C1 segment of cervical spinal cord (tissue), 14 donors: ENCODE measurements around the gene BNC2.
A peak's percentile ranks its signal among the peaks of the same experiment; 100 is the strongest.

ENCODE experiments used
- DNase-seq, 14 donors: peaks; one replicate each; lab custom pipeline; 2025; lab: John Stamatoyannopoulos, UW

The BNC2 gene

DNA sequence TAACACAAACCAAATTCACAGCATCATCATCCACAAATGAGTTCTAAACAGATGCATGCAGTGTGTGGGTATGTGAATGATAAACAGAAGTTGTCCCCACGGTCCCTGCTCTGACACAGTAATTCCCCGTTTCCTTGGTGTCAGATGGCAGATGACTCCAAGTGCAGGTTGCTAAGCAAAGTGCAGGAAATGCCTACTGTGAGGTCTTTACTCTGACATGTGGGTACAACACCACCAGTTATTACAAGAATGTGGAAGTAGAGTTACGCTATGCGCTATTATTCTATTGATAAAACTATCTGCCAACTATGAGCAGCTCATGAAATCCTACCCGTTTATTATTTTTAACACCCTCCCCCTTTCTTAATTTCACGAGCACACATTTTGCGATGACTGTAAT is 448.9 kb downstream of the BNC2 start:
- no peak for DNase-seq

GRCh38 chr9:16419124-16419523 is 451.3 kb downstream of the BNC2 start:
- no peak for DNase-seq

GRCh38 chr9:16418721-16419120 is 451.7 kb downstream of the BNC2 start:
- no peak for DNase-seq

DNA sequence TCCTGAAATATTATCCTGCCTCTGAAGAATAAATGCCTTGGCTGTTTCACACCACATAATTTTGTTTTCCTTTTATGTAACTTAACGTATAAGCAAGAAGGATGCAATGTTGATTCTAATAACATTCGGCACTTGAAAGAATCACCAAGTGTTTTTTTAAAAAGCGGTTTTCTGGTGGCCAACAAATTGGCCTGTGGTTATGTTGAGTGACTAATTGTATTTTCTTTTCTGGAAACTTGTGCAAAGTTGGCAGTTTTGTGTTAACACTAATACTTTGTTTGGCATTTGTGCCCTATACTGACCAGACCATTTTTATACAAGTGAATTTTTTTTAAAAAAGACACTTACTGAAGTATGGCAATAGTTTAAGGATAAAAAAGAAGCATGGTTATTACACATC is 452.7 kb downstream of the BNC2 start:
- no peak for DNase-seq

- DNase-seq: no peak
These were observed 453.3 kb downstream of the BNC2 start for GRCh38 chr9:16417161-16417560.

GRCh38 chr9:16414451-16414850 is 456.0 kb downstream of the BNC2 start:
- no peak for DNase-seq

DNA sequence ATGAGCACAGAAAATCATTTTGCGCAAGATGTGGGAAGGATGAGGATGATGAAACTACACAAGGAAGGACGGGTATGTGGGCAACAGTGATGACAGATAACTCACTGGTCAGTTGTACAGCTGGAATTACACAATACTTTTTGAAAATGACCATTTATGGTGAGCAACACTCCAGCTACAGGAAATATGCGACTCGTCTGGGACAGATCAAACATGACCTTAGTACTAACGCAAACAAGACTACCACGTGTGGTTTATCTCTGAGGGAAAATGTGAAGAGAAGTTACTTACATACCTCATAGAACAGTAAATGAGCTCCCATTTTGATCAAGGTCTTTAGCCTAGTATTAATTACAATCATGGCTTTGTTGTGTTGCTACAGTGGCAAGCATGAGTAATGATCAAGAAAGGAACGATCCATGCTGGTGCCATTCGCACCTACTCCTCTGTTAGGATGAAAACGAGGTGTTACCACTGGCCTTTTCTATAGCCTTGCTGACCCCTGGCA is 456.9 kb downstream of the BNC2 start:
- no peak for DNase-seq

DNA sequence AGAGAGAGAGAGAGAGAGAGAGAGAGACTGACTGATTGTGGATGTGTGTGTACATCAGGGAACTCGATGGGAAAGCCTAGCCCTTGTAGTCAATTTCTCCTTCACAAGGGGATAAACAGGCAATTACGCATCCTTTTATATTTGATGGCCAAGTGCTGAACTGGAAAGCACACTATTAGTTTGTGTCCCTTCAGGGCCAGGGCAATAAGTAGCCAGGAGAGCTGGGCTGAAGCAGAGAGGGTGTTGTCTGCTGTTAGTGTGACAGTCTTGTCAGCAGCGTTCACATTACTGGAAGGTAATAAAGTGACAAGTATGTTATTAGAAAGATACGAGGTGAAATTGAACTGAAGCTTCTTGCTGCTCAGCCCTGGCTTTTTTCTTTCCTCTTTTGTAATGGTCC is 457.7 kb downstream of the BNC2 start:
- DNase-seq: no peak

DNA sequence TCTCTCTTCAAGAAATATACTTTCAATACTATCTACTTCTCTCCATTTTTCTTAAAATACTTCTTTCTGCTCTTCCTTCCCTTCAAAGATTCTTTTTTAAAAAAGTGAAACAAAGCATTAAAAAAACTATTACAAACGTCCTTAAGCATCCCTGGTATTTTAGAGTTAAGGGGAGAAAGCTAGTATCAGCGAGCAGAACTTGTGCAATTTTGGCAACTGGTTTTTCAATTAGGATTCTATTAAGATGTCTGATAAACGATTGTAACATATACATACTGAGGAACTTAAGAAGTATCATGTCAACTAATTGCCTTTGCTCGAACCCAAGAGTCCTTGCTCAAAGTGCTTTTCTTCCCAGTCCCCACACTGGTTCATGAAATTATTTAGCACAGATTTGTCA is 459.2 kb downstream of the BNC2 start:
- no peak for DNase-seq

- DNase-seq: no peak
These were observed 459.7 kb downstream of the BNC2 start for GRCh38 chr9:16410601-16411280.

GRCh38 chr9:16407617-16408016 is 462.9 kb downstream of the BNC2 start:
- DNase-seq: no peak

- DNase-seq: no peak
These were observed 463.8 kb downstream of the BNC2 start for GRCh38 chr9:16406526-16407225.

DNA sequence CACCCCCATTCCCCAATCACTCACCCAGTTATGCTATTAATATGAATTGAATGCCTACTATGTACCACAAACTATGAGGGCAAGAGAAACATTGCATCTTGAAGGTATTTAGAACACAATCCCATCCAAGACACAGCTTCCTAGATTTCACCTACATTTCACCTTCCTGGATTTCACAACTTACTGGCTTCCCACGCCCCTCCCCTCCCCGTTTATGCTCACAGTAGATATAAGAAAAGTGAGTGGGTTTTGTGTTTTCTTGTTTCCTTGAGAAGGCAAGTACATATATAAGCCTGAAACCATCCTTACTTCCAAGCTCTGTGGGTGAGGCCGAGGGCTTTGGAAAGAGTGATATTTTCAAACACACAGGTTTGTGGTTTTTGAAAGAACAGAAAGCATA is 465.0 kb downstream of the BNC2 start:
- no peak for DNase-seq

DNA sequence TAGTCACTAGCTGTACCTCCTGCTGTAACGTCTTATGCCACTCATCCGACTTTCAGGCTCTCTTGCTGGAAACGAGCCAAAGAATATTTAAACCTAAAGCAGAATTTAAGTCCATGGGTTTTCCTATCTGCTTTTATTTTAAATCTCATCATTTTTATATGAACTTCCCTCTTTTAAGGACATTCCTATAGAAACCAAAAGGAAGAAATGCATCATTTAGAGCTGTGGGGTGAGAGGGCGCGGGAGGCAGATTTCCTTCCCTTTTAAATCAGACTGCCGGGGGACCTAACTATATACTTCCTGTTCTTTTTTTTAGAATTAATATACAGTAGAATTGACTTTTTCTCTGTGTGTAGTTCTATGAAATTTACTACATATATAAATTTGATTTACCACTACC is 468.8 kb downstream of the BNC2 start:
- DNase-seq: no peak

GRCh38 chr9:16398691-16399090 is 471.8 kb downstream of the BNC2 start:
- peak in 4 of 14 donors; percentile 7 to 20 (median 8) for DNase-seq

GRCh38 chr9:16396389-16396788 is 474.1 kb downstream of the BNC2 start:
- no peak for DNase-seq

DNA sequence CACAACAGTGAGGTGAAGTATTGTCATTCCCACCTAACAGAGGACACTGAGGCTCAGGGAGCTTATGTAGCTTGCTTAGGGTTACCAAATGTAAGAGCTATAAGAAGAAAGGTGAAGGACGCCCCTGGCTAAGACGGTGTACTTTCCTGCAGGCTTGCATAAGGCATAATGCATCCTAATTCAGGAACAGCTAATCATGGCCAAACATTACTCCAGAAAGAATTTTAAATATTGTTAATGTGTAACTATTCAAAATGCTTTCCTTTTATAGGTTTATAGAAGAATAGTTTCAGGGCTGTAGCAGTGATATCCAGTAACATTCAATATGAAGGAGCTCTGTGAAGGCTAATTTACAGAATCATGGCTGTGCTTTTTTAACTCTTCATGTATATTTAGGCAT is 479.1 kb downstream of the BNC2 start:
- no peak for DNase-seq

DNA sequence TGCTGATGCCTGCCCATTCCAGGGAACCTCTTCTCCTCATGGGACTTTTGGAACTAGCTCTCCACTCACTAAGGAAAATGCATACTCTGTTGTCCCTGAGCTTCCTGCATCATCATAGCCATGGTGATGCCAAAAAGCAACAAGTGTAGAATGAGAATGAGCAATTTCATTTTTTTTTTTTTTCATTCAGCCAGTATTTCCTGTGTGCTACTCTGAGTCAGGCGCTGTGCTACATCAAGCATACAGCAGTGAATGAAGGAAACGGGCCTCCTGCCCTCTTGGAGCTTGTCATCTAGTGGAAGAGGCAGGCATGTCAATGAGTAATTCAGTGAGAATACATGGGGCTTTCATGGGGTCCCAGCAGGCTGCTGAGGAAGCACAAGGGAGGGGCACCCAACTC is 483.1 kb downstream of the BNC2 start:
- no peak for DNase-seq

DNA sequence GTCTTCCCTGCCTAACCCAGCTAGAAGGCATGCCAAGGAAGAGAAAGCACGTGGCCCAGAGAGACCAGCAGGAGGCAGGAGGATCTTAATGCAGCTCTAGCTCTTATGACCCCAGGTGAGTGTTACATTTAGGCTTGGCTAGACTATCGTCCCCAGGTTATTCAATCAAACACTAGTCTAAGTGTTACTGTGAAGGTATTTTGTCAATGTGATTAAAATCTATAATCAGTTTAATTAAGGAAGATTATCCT is 483.7 kb downstream of the BNC2 start:
- no peak for DNase-seq

DNA sequence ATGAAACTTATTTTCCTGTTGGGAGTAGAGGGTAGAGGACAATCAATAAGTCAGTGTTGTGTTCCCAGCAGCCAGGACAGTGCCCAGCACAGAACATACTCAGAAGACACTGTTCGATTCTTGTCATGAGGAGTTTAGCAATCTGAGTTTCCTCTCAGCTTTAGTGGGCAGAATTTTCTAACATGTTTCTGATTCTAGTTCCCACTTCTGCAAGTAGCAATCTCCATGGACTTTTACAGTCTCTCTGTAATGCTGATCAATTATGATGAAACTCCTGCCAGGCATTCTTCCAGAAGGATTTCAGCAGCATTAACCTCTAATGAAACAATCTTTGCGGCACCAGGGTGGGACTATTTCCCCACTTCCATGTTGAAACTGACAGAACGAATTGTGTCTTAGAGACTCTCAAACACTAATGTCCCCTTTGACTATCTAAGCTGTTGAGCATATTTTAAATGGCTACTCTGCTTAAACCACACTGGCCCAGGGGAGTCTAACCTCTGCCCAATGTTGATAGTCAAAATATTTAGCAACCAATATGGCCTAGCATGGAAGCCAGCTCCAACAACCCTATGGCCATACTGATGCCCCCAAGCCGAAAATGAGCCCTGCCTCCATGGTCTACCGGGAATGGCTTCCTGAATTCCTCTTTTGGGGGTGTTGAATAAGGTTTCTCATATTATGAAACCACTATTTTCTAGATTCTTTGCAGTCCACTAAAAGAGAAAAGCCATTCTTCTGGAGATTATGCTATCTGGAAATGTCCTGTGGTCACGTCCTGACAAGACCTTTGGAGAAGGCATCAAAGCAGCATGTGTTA is 484.3 kb downstream of the BNC2 start:
- no peak for DNase-seq

- DNase-seq: no peak
These were observed 484.9 kb downstream of the BNC2 start for GRCh38 chr9:16385590-16385989.

GRCh38 chr9:16384993-16385392 is 485.5 kb downstream of the BNC2 start:
- DNase-seq: no peak

GRCh38 chr9:16377311-16377710 is 493.2 kb downstream of the BNC2 start:
- no peak for DNase-seq
